ENCODE measurements around the gene CCDC188. TPM values are rescaled to one million over a fixed set of nuclear protein-coding genes. Genes with fewer than 3 reads are reported as not detected.
A peak's percentile ranks its signal among the peaks of the same experiment; 100 is the strongest.

CCDC188 gene
- total RNA-seq, 1 experiment from 2014 or later = not detected

GRCh38 chr22:20101638-20102037, 49.2 kb downstream of the CCDC188 start (continued):
- no peak for TF ChIP-seq ATF6 (CRISPR knock-in tag; IDR thresholded peaks at IDR 0.05)
- TF ChIP-seq HMGA2 (CRISPR knock-in tag; IDR thresholded peaks at IDR 0.05) = no peak
- no peak for TF ChIP-seq GRHL2 (CRISPR knock-in tag; IDR thresholded peaks at IDR 0.05; ENCODE audit: insufficient replicate concordance, severe bottlenecking)
- TF ChIP-seq SMAD4 (CRISPR knock-in tag; IDR thresholded peaks at IDR 0.05) = no peak

- Mint-ChIP-seq H3K27ac (peak overlapping the region; percentile 87; the same call in 1 of the 2 replicates), H3K4me3 (no peak overlapping the region), H3K27me3 (ENCODE audit: low read depth) (no peaks in the 10 kb centered on the region), H3K36me3 (peaks cover 85% of the 10 kb centered on the region), H3K9me3 (no peaks in the 10 kb centered on the region), H3K4me1 (peaks cover 20% of the 10 kb centered on the region)
- ATAC-seq (no peak), DNase-seq (ENCODE audit: low spot score) (no peak)
- ChIA-PET CTCF (no interaction called here), POLR2A (no interaction called here)
- TF ChIP-seq E2F5 (CRISPR knock-in tag; IDR thresholded peaks at IDR 0.05) (no peak), NFYB (CRISPR knock-in tag; conservative IDR thresholded peaks at IDR 0.05; ENCODE audit: low read depth) (no peak)
These were observed 51.6 kb downstream of the CCDC188 start for GRCh38 chr22:20099099-20099711.

Small RNA genes within 50 kb of the gene (microRNA-seq; reads per million reads assigned to microRNA genes)
- not detected for gene MIR6816 (ENCODE audit: borderline number of aligned reads)

Other genes with a start within 250 kb of the CCDC188 start
- 30.8 to 38.0 TPM (median 36.1 TPM) in 3 replicates for gene COMT, start 209.3 kb downstream of the CCDC188 start, total RNA-seq (2021)
- 15.9 to 18.8 TPM (median 18.8 TPM) in 3 replicates for gene TXNRD2, start 209.2 kb downstream of the CCDC188 start, total RNA-seq (2021)
- 58.3 to 65.4 TPM (median 61.3 TPM) in 3 replicates for gene ARVCF, start 134.2 kb downstream of the CCDC188 start, total RNA-seq (2021)
- gene TANGO2, start 129.9 kb downstream of the CCDC188 start, total RNA-seq (2021) = 13.2 to 16.8 TPM (median 14.8 TPM) in 3 replicates
- gene DGCR8, start 70.8 kb downstream of the CCDC188 start, total RNA-seq (2021) = 39.5 to 55.0 TPM (median 41.2 TPM) in 3 replicates
- 379 to 443 TPM (median 400 TPM) in 3 replicates for gene RANBP1, start 35.0 kb downstream of the CCDC188 start, total RNA-seq (2021)
- gene TRMT2A, start 33.8 kb downstream of the CCDC188 start, total RNA-seq (2021) = 52.0 to 68.6 TPM (median 53.7 TPM) in 3 replicates
- 72.3 to 79.7 TPM (median 77.6 TPM) in 3 replicates for gene ZDHHC8, start 19.3 kb downstream of the CCDC188 start, total RNA-seq (2021)
- 23.0 to 27.0 TPM (median 25.0 TPM) in 3 replicates for gene RTN4R, start 117.3 kb upstream of the CCDC188 start, total RNA-seq (2021)
- gene DGCR6L, start 169.0 kb upstream of the CCDC188 start, total RNA-seq (2021) = 61.9 to 68.5 TPM (median 63.6 TPM) in 3 replicates
- 56.5 to 62.8 TPM (median 61.7 TPM) in 3 replicates for gene ZNF74, start 243.1 kb upstream of the CCDC188 start, total RNA-seq (2021)

Data from WTC11 (cell line).